Measurements from ENCODE around the gene BCOR.

BCOR gene

DNA sequence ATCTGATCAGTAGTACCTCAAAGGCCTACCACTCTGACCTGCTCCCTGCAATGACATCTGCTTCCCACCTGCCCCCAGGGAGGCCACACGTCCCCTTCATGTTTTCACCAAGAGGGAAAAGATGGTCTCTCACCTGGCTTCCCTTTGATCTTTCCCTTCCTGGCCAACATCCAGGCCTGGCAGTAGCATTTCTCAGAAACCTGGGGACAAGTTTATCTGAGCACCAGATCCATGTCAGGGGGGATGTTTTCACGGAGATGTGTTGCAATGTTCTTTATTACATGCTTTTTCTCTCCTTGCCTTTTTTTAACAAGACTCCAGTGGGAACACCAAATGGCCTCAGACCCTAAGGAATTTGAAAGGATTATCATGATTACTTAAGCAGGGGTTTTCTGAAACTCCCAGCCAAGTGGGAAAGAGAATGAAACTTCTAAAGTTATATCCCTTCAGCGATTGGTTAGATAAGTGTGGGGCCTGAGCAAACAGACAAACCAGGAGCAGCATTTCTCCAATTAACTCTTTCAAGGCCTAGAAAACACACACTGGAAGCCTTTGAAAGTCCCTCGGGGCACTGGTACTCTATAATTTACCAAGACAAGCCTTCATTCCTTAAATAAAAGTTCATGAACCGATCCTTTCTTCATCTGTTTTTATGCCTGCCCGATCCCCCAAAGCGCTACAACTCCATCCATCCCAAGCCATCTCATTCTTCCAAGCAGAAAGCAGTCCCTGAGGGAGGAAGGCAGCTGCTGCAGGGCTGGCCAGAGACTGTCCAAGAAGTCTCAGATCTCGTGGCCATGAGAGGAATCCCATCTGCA, 94.1 kb downstream of the BCOR start:
- no peak for DNase-seq (ENCODE audit: low spot score)

DNA sequence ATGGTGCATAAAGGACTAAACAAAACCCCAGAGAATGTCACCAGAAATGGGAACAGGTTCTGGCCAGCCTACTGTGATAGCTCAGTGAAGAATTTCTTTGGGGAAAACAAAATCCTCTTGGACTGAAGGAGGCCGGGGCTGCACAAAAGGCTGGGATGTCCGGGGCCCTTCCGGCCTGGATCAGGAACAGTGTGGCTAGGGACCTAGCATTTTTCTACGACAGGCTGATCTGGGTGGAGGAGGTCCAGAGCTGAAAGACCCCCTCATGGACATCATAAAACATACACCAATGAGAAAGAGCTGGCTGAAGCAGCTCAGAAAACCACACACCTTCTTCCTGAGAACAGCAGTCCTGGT, 94.7 kb downstream of the BCOR start:
- DNase-seq (ENCODE audit: low spot score) = no peak
